HG03521 (cell line): ENCODE data around the gene TXNDC5.
A peak's percentile ranks its signal among the peaks of the same experiment; 100 is the strongest.
"Not testable (repeated sequence)": the region's sequence is repeated elsewhere in the genome, so short reads cannot be mapped to it uniquely, and the experiment has no call there.

Experiments used
- ATAC-seq: cut with Tn5 transposase; IDR thresholded peaks from one replicate; pipeline ENCODE4 v1.9.1; 2021; ENCODE audit warnings: mild to moderate bottlenecking, moderate library complexity; ENCODE audit not compliant: unreplicated experiment

TXNDC5 gene

DNA sequence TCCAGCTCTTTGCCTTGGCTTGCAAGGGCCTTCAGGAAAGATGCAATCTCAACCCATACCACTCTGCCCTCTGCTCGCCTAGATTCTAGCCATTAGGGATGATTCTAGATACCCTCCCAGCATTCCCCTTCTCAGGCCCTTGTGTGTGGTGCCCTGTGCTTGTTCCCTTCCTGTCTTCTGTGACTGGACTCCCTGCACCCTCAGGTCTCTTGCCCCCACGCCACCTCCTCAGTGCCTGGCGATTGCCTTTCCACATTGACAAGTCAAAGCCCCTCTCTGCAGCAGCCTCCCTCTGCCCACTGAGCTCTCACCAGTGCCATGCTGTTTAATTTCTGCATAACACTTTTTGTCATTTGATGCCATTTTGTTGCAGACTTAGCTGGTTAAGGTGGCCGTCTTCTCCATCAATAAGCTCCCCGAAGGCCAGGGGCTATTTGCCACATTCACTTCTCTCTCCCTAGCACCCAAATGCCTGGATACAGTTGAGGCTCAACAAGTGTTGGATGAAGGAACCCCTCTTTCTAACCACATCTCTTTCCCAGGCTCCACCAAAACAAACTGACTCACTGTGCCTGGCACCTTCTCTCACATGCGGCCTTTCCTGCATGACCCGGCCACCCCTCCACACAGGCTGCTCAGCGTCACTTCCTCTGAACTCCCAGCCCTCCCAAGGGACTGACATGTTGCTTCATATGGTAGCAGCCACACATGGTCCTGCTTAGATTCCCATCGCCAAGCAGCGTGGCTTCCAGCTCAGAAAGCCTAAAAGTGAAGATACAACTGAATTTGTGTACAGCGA, 4.6 kb upstream of the TXNDC5 start:
- ATAC-seq: no peak

GRCh38 chr6:7914311-7914710, 3.7 kb upstream of the TXNDC5 start:
- no peak for ATAC-seq

- ATAC-seq: no peak
These were observed 2.3 kb upstream of the TXNDC5 start for GRCh38 chr6:7912736-7913517.

DNA sequence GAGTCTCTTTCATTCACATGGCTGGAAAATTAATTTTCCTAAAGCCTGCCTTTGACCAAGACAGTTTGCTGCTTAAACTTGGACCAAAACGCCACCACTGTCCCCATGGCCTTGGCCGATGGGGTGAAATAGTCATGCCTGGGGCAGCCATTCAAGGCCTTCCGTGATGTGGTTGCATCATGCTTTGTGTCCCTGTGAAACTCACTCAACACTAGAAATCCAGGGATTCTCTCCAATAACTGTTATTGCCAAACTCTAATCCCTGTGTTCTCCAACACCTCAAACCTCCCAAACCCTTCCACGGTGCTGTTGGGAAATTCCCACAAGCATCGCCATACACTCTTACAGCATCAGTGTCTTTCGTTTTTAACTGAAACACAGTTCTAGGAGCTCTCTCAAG, 1.4 kb upstream of the TXNDC5 start:
- ATAC-seq: no peak

DNA sequence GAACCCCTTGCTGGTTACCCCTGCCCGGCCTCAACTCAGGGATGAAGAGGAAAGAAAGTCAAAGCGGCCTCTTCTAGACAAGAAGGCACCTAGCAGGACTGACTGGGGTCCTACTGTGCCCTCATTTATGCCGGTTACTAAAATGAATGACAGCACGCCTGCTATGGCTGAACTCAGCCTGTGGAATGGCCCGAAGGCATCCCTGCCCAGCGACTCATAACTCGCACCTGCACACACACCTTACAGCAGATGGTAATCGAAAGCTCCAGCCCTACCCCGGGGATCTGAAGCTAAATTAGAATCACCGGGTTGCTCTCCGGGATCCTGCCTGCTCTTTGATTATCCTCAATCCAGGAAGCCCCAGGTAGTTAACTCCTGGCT, 747 bp upstream of the TXNDC5 start:
- ATAC-seq: no peak

- ATAC-seq: peak; percentile 15
These were observed 312 bp downstream of the TXNDC5 start for GRCh38 chr6:7910298-7910653.

DNA sequence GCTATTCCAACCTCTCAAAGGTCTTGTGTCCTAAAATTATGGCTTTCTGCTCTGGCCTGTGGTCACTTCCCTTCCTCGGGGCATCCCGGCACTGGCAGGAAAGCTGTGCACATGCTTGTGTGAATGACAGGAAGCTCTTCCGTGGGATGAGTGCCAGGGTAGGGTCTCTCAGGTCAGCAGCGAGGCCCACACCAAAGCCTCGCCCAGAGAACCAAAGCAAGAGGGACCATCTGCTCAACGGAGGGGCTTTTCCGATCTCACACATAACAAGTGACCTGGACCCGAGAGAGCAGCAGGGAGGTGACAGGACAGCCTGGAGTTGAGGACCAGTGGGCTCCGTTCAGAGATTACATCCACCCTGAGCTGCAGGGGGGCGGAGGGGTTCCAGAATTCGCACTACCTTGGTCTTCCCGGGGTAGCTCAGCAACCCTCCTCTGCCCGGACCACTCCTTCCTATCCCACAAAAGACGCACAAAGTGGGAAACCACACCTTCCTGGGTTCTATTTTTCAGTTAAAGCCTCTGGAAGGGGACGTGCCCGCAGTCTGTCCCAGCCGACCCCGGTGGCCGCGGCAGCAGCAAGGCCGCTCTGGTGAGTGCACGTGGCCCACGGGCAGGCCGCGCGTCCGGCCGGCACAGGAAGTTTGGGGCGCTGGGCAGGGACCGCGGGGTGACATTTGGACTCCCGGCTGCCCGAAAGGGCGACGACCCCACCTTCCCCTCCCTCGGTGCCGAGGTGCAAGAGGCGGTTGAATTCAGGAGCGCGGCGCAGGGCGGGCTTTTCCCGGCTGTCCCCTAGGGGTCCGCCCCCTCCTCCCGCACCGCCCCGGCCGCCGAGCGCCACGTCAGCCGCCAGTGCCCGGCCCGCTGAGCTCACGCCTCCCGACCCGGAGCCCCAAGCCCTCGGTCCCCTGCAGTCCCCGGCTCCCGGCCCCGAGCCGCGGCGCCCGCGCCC, 988 bp downstream of the TXNDC5 start:
- peak; percentile 35 for ATAC-seq

DNA sequence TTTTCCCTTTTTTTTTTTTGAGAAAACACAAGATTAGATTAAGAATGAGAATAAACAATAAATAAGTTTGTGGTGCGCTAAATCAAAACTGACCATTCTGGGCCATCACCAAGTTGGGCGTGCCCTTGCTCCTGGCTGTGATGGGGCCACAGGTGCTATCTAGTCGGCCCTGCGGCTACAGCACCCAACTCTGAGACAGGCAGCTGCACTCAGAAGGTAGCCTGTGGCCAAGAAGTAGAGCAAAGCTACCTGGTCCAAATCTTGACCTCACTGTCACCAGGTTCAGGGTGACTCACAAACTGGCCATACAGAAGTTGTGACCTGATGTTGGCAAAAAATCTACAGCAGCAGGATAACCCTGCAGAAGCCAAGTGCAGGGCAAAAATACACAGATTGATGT, 3.4 kb downstream of the TXNDC5 start:
- ATAC-seq: no peak

GRCh38 chr6:7906741-7907140, 3.8 kb downstream of the TXNDC5 start:
- no peak for ATAC-seq

GRCh38 chr6:7905416-7905815, 5.2 kb downstream of the TXNDC5 start:
- ATAC-seq: no peak

DNA sequence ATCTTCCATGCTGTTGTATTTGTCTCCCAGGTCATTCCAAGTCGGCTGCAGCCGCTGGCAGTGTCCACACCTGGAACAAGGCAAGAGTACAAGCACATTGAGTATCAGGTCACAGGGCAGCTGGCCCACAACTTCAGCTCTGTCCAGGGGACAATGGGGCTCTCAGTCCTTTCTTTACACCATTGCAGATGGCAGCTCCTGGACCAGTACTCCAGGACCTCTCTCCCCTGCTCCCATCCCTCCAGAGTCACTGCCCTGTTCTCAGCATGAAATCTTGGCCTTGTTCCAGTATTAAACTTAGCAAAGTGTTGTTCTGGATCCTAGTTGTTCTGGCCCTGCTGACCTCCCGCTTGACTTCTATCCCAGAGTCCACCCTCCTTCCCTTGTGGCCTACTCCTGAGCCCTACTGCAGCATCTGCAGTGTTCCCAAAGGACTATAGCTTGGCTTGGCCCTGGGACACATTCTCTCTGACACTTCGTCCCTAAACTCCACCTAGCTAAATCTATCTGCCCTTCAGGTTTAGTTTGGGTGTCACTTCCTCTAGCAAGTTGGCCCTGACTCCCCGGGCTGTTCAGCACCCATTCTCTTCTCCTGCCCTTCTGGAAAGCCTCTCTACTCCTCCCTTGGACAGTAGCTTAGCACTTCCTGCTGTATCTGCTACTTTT, 5.8 kb downstream of the TXNDC5 start:
- ATAC-seq: no peak

DNA sequence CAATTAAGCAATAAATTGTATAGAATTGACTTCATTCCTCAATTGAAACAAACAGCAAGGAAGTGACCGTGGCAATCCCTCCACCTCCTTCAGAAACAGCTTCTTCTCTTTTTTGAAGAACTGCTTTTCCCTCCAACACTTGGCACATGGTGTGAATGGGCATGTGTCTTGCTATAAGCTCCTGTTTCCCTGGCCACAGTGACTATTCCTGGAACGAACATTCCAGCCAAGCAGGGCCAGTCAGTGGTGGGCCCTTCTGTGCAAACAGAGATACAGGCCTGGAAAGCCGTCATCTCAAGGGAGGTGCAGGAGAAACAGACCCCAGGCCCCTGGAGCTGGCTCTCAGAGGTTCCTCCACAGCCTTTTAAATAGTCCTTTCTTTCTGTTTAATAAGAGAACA, 6.9 kb downstream of the TXNDC5 start:
- ATAC-seq: no peak

- ATAC-seq: no peak
These were observed 7.7 kb downstream of the TXNDC5 start for GRCh38 chr6:7902867-7903266.

DNA sequence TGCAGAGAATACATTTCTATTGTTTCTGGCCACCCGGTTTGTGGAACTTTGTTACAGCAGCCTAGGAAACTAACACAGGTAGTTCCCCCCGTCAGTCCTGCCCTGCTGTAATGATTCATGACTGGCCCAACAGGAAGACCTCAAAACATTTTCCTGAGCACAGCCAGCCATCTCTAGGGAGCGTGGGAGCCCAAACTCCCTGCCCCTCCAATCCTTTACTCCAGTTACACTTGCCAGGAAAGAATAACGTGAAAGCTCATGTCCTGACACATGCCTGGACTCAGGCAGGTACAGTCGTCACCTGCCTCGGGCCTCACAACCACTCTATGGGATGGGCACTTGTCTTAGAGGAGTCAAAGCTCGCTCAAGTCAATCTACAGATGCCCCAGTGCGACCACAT, 8.4 kb downstream of the TXNDC5 start:
- no peak for ATAC-seq

DNA sequence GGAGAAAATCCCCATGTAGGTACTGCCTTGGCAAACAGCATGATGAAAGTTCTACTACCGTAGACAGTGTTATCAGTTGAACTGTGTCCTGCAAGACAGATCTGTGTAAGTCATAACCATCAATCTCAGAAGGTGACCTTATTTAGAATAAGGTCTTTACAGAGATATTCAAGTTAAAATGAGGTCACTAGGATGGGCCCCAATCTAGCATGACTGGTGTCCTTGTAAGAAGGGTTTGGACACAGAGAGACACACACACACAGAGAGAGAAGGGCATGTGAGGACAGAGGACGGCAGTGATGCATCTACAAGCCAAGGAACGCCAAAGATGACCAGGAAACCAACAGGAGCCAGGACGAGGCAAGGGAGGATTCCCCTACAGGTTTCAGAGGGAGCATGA, 8.8 kb downstream of the TXNDC5 start:
- no peak for ATAC-seq

GRCh38 chr6:7901056-7901455, 9.5 kb downstream of the TXNDC5 start:
- no peak for ATAC-seq

DNA sequence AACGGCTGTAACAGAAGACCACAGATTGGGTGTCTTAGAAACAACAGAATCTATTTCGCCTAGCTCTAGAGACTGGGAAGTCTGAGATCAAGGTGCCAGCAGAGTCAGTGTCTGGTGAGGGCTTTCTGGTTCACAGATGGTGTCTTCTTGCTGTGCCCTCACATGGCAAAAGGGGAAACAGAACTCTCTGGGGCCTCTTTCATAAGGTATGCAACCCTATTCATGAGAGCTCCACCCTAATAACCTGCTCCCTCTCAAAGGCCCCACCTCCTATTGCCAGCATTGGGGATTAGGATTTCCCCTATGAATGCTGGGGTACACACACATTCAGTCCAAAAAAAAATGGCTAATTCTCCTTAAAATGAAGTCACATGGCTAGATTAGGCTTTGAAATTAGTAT, 10.0 kb downstream of the TXNDC5 start:
- ATAC-seq: no peak

- ATAC-seq: no peak
These were observed 10.7 kb downstream of the TXNDC5 start for GRCh38 chr6:7899889-7900213.

DNA sequence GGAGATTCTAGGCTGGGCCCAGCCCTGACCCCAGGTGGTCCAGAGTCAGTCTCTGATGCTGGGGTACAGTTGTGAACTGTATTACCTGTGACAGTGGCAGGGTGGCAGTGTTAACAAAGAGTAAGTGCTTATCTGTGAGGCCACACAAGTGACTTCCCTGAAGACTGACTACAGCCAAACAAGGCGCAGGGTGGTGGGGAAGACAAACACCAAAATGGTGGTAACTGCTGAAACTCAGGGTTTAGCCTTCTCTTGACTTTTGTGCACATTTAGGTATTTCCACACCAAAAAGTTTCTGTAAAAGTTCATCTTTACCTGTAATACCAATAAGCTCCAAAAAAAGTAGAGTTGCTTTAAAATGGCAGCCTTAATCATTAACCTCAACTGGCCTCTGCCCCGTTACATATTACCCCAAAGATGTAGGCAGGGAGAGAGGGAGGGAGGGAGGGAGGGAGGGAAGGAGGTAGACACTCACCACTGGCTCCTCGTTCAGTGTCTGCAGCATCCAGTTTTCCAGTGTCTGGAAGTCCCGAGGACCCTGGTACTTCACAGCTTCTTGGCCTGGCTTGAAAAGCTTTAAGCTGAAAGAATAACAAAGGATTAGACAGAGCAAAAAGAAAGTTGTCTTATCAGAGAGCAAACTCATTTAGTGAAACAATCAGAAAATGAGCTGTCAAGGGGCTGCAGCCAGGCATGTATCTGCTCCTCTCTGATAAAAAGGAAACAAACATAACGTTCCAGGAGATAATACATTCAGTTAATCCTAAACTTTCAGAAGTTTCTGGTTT, 11.3 kb downstream of the TXNDC5 start:
- no peak for ATAC-seq

GRCh38 chr6:7898193-7898586, 12.4 kb downstream of the TXNDC5 start:
- ATAC-seq: not testable (repeated sequence)
